ENCODE data around the gene PRCD.

GRCh38 chr17:76501018-76501826 is 38.6 kb upstream of the PRCD start, which contains the start of gene RHBDF2:
- TF ChIP-seq CTCF (IDR thresholded peaks at IDR 0.05) (peak in 1 of 6 experiments; percentile 19), POLR2A (IDR thresholded peaks at IDR 0.05) (peak; percentile 66 to 85)

Data from adrenal gland (tissue), 5 donors.